HepG2 (cell line): ENCODE results near the gene NSF.
"Not testable (repeated sequence)": the region's sequence is repeated elsewhere in the genome, so short reads cannot be mapped to it uniquely, and the experiment has no call there.

Experiments used
- CTCF ChIP-seq: sonication (generic); formaldehyde crosslinking; IDR thresholded peaks from 2 replicates; pipeline ENCODE4 v1.5.0; 2020; ENCODE audit warnings: mild to moderate bottlenecking, missing genetic modification reagents, moderate library complexity
- MED13 ChIP-seq: sonication (generic); formaldehyde crosslinking; IDR thresholded peaks from 2 replicates; pipeline ENCODE4 v1.5.0; 2020; ENCODE audit warnings: missing genetic modification reagents

- not testable (repeated sequence) for TF ChIP-seq MED13, CTCF (CRISPR knock-in tag)
Measured at GRCh38 chr17:46665969-46666368, 75.5 kb downstream of the NSF start.
